Urothelium cell line (cell line): ENCODE data around the gene NUP155.
A peak's percentile ranks its signal among the peaks of the same experiment; 100 is the strongest.
"Not testable (repeated sequence)": the region's sequence is repeated elsewhere in the genome, so short reads cannot be mapped to it uniquely, and the experiment has no call there.

Experiments used
- DNase-seq: peaks from one replicate; pipeline ENCODE4 v3.0.0; 2011; ENCODE audit warnings: low spot score, mixed read lengths
- FAIRE-seq: peaks from 2 replicates; lab custom pipeline; 2011; peaks lifted over from hg19 to GRCh38; lab: Jason Lieb, UNC

NUP155 gene

GRCh38 chr5:37370864-37371726 is at the start of gene NUP155:
NUP155 (minus strand) TSS chr5:37371106; CDS start chr5:37370977, 129 bp downstream.
- FAIRE-seq: peak; percentile 92
- peak; percentile 96 for DNase-seq

- FAIRE-seq: no peak
- DNase-seq: no peak
These were observed 46.4 kb upstream of the NUP155 start for GRCh38 chr5:37417347-37417746.

GRCh38 chr5:37415456-37415855 is 44.5 kb upstream of the NUP155 start:
- DNase-seq, FAIRE-seq: not testable (repeated sequence)

GRCh38 chr5:37412515-37412914 is 41.6 kb upstream of the NUP155 start:
- no peak for FAIRE-seq
- no peak for DNase-seq

GRCh38 chr5:37400501-37400900 is 29.6 kb upstream of the NUP155 start:
- no peak for DNase-seq
- no peak for FAIRE-seq

GRCh38 chr5:37396352-37396751 is 25.4 kb upstream of the NUP155 start:
- FAIRE-seq (no peak), DNase-seq (no peak)

GRCh38 chr5:37391591-37391990 is 20.7 kb upstream of the NUP155 start:
- FAIRE-seq: no peak

GRCh38 chr5:37379100-37379628 is 8.3 kb upstream of the NUP155 start, which contains the start of gene WDR70:
WDR70 (plus strand) TSS chr5:37379318; CDS start chr5:37379368, 50 bp downstream.
- peak; percentile 87 for DNase-seq
- FAIRE-seq: peak; percentile 40

More at GRCh38 chr5:37391591-37391990, 20.7 kb upstream of the NUP155 start:
- DNase-seq: no peak

- DNase-seq, FAIRE-seq: not testable (repeated sequence)
These were observed 7.2 kb upstream of the NUP155 start for GRCh38 chr5:37378066-37378465.

GRCh38 chr5:37375091-37375490 is 4.2 kb upstream of the NUP155 start:
- FAIRE-seq (no peak), DNase-seq (no peak)

GRCh38 chr5:37370550-37370863 is 399 bp downstream of the NUP155 start:
- DNase-seq (no peak), FAIRE-seq (no peak)

GRCh38 chr5:37355161-37355560 is 15.7 kb downstream of the NUP155 start:
- DNase-seq (no peak), FAIRE-seq (no peak)

- not testable (repeated sequence) for DNase-seq, FAIRE-seq
These were observed 28.2 kb downstream of the NUP155 start for GRCh38 chr5:37342741-37343140.

- not testable (repeated sequence) for DNase-seq, FAIRE-seq
These were observed 36.2 kb downstream of the NUP155 start for GRCh38 chr5:37334754-37335153.

GRCh38 chr5:37326536-37326935 is 44.4 kb downstream of the NUP155 start:
- no peak for FAIRE-seq
- no peak for DNase-seq

- no peak for FAIRE-seq
- DNase-seq: no peak
These were observed 47.3 kb downstream of the NUP155 start for GRCh38 chr5:37323607-37324006.

GRCh38 chr5:37319037-37319782 is 51.7 kb downstream of the NUP155 start:
- no peak for DNase-seq
- no peak for FAIRE-seq

GRCh38 chr5:37316027-37316426 is 54.9 kb downstream of the NUP155 start:
- FAIRE-seq (no peak), DNase-seq (no peak)

- DNase-seq: no peak
- FAIRE-seq: no peak
These were observed 60.5 kb downstream of the NUP155 start for GRCh38 chr5:37310360-37310759.

GRCh38 chr5:37308793-37309192 is 62.1 kb downstream of the NUP155 start:
- DNase-seq: no peak
- no peak for FAIRE-seq

GRCh38 chr5:37304888-37305287 is 66.0 kb downstream of the NUP155 start:
- DNase-seq (no peak), FAIRE-seq (no peak)
